ENCODE results near the gene CEACAM16. TPM values are rescaled to one million over a fixed set of nuclear protein-coding genes. Genes with fewer than 3 reads are reported as not detected.

Gene CEACAM16
- total and polyA plus RNA-seq, 12 donors = 0.27 to 1.4 (median 0.57) TPM; not detected in 7

- TF ChIP-seq POLR2A (IDR thresholded peaks at IDR 0.05) = no peak
- TF ChIP-seq CTCF (IDR thresholded peaks at IDR 0.05) = no peak
- H3K4me3 ChIP-seq = peak overlapping the region in 2 of 4 donors; percentile 13 to 48
- WGBS, 4 donors = 13 to 24% (median 16%) methylated on average over 4 to 11 of the region's 11 CpGs; no CpG with 5 or more reads in 1 of the 4 donors
- peak overlapping the region; percentile 79 to 96 (median 88) for H3K27ac ChIP-seq
- intact Hi-C loops (cut with DNase I) = no loop called here
- no peak for DNase-seq
- H3K36me3 ChIP-seq (replicated peaks in 1 of 2) = peaks cover 0 to 59% of the 10 kb centered on the region in 2 donors
- H3K27me3 ChIP-seq = no peaks in the 10 kb centered on the region
- peaks cover 56 to 78% of the 10 kb centered on the region in 2 donors for H3K4me1 ChIP-seq (replicated peaks in 1 of 2)
- H3K9me3 ChIP-seq (replicated peaks in 1 of 3) = no peaks in the 10 kb centered on the region
These were observed 54.6 kb downstream of the CEACAM16 start for GRCh38 chr19:44753626-44753931.

- Histone ChIP-seq H3K36me3 (replicated peaks in 1 of 2) (peaks cover 0 to 62% of the 10 kb centered on the region in 2 donors), H3K9me3 (replicated peaks in 1 of 3) (no peaks in the 10 kb centered on the region), H3K27me3 (no peaks in the 10 kb centered on the region), H3K27ac (peak overlapping the region; percentile 79 to 96 (median 88)), H3K4me3 (peak overlapping the region in 3 of 4 donors; percentile 5 to 48 (median 13)), H3K4me1 (replicated peaks in 1 of 2) (peaks cover 56 to 78% of the 10 kb centered on the region in 2 donors)
- TF ChIP-seq CTCF (IDR thresholded peaks at IDR 0.05) (no peak), POLR2A (IDR thresholded peaks at IDR 0.05) (peak in 1 of 2 donors; percentile 18)
- peak; percentile 78 to 95 (median 91) for DNase-seq
- intact Hi-C loops (cut with DNase I) = no loop called here
- WGBS, 4 donors = 19 to 32% (median 23%) methylated on average over 14 to 33 of the region's 33 CpGs
These were observed 55.2 kb downstream of the CEACAM16 start for GRCh38 chr19:44753932-44754749.

GRCh38 chr19:44754750-44755080 is 55.8 kb downstream of the CEACAM16 start:
- TF ChIP-seq CTCF (IDR thresholded peaks at IDR 0.05) (no peak), POLR2A (IDR thresholded peaks at IDR 0.05) (no peak)
- H3K27ac ChIP-seq = peak overlapping the region; percentile 79 to 96 (median 88)
- intact Hi-C loops (cut with DNase I) = no loop called here
- H3K4me1 ChIP-seq (replicated peaks in 1 of 2) = peaks cover 53 to 78% of the 10 kb centered on the region in 2 donors
- peak overlapping the region in 1 of 4 donors; percentile 48 for H3K4me3 ChIP-seq
- 56 to 65% (median 60%) methylated on average over 10 to 11 of the region's 11 CpGs for WGBS, 4 donors
- no peaks in the 10 kb centered on the region for H3K27me3 ChIP-seq
- no peaks in the 10 kb centered on the region for H3K9me3 ChIP-seq (replicated peaks in 1 of 3)
- no peak for DNase-seq
- peaks cover 0 to 68% of the 10 kb centered on the region in 2 donors for H3K36me3 ChIP-seq (replicated peaks in 1 of 2)

DNA sequence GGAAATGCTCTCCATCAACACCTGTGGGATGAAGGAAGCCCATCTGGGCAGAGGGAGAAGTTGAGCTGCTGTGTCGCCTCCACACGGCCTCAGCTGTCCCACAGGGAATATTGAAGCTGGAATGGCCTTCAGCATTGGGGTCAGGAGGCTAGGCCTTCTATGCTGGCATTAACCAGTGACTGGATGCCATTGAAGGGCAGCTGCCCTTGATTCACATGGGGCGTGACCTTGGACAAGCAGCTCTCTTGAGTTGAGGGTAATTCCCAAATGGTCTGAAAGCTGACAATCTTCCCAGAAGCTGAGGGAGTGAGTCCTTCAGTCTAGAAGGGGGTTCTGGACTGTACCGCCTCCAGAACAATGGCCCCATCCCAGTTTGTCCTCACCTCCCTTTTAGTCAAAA is 56.3 kb downstream of the CEACAM16 start:
- 44 to 80% (median 55%) methylated on average over 1 to 4 of the region's 4 CpGs for whole genome bisulfite sequencing, 4 donors
- no peaks in the 10 kb centered on the region for H3K27me3 ChIP-seq
- intact Hi-C loops (cut with DNase I) = no loop called here
- H3K36me3 ChIP-seq (replicated peaks in 1 of 2) = peaks cover 0 to 73% of the 10 kb centered on the region in 2 donors
- no peaks in the 10 kb centered on the region for H3K9me3 ChIP-seq (replicated peaks in 1 of 3)
- TF ChIP-seq POLR2A (IDR thresholded peaks at IDR 0.05) (no peak), CTCF (IDR thresholded peaks at IDR 0.05) (no peak)
- H3K4me1 ChIP-seq (replicated peaks in 1 of 2) = peaks cover 51 to 72% of the 10 kb centered on the region in 2 donors
- H3K27ac ChIP-seq = peak overlapping the region; percentile 79 to 96 (median 88)
- peak in 3 of 7 donors; percentile 55 to 64 (median 62) for DNase-seq
- H3K4me3 ChIP-seq = no peak overlapping the region
